H9 (cell line): ENCODE data around the gene SELPLG. TPM values are rescaled to one million over a fixed set of nuclear protein-coding genes. Genes with fewer than 3 reads are reported as not detected.
A peak's percentile ranks its signal among the peaks of the same experiment; 100 is the strongest.

Experiments used
- DNase-seq: peaks from one replicate; pipeline ENCODE4 v3.0.0-alpha.2; 2017
- H2AFZ ChIP-seq: one replicate; pipeline ENCODE4 v1.6.1; 2013; ENCODE audit warnings: mild to moderate bottlenecking, low read length, control low read depth, moderate library complexity
- H2AK5ac ChIP-seq: 2 replicates; pipeline ENCODE4 v1.6.1; 2013; ENCODE audit warnings: low read length, control low read depth, mixed read lengths; ENCODE audit not compliant: insufficient read length
- H2BK120ac ChIP-seq: one replicate; pipeline ENCODE4 v1.6.1; 2013; ENCODE audit warnings: low read depth, mild to moderate bottlenecking, low read length, control low read depth, inconsistent platforms; ENCODE audit not compliant: poor library complexity, severe bottlenecking
- H2BK12ac ChIP-seq: 2 replicates; pipeline ENCODE4 v1.6.1; 2013; ENCODE audit warnings: low read length, control low read depth, mixed read lengths, low read depth; ENCODE audit not compliant: insufficient read length
- H2BK15ac ChIP-seq: 2 replicates; pipeline ENCODE4 v1.6.1; 2013; ENCODE audit warnings: low read depth, low read length, control low read depth
- H2BK20ac ChIP-seq: one replicate; pipeline ENCODE4 v1.6.1; 2013; ENCODE audit warnings: low read depth, mild to moderate bottlenecking, low read length, control low read depth, inconsistent platforms; ENCODE audit not compliant: poor library complexity, severe bottlenecking
- H2BK5ac ChIP-seq: 2 replicates; pipeline ENCODE4 v1.6.1; 2013; ENCODE audit warnings: low read length, control low read depth, mixed read lengths; ENCODE audit not compliant: insufficient read length
- H3K14ac ChIP-seq: 2 replicates; pipeline ENCODE4 v1.6.1; 2013; ENCODE audit warnings: low read length, control low read depth; ENCODE audit not compliant: insufficient read depth
- H3K18ac ChIP-seq: 2 replicates; pipeline ENCODE4 v1.6.1; 2013; ENCODE audit warnings: low read depth, mild to moderate bottlenecking, mixed read lengths, low read length, control low read depth; ENCODE audit not compliant: insufficient read length
- H3K23ac ChIP-seq: 2 replicates; pipeline ENCODE4 v1.6.1; 2013; ENCODE audit warnings: low read length, control low read depth, mixed read lengths, low read depth; ENCODE audit not compliant: insufficient read length
- H3K23me2 ChIP-seq: 2 replicates; pipeline ENCODE4 v1.6.1; 2013; ENCODE audit warnings: low read depth, mild to moderate bottlenecking, mixed read lengths, low read length, control low read depth; ENCODE audit not compliant: insufficient read length, poor library complexity, severe bottlenecking
- H3K27ac ChIP-seq: 2 replicates; pipeline ENCODE4 v1.5.1; 2013; ENCODE audit warnings: low read length, control low read depth, mixed read lengths, low read depth; ENCODE audit not compliant: insufficient read length
- H3K27me3 ChIP-seq: 2 replicates; pipeline ENCODE4 v1.6.1; 2013; ENCODE audit warnings: low read length, control low read depth, inconsistent platforms; ENCODE audit not compliant: insufficient read depth
- H3K4ac ChIP-seq: 2 replicates; pipeline ENCODE4 v1.6.1; 2013; ENCODE audit warnings: low read depth, mild to moderate bottlenecking, control low read depth, inconsistent platforms, low read length, moderate library complexity
- H3K4me1 ChIP-seq: 2 replicates; pipeline ENCODE4 v1.6.1; 2013; ENCODE audit warnings: low read length, control low read depth, inconsistent platforms; ENCODE audit not compliant: insufficient read depth
- H3K4me2 ChIP-seq: 2 replicates; pipeline ENCODE4 v1.6.1; 2013; ENCODE audit warnings: low read length, control low read depth, mixed read lengths; ENCODE audit not compliant: insufficient read length, insufficient read depth
- H3K56ac ChIP-seq: 2 replicates; pipeline ENCODE4 v1.6.1; 2013; ENCODE audit warnings: low read depth, mild to moderate bottlenecking, mixed read lengths, low read length, control low read depth; ENCODE audit not compliant: insufficient read length
- H3K79me1 ChIP-seq: 2 replicates; pipeline ENCODE4 v1.6.1; 2013; ENCODE audit warnings: low read depth, mild to moderate bottlenecking, moderate library complexity, low read length, control low read depth, inconsistent platforms; ENCODE audit not compliant: insufficient read depth, poor library complexity, severe bottlenecking
- H3K79me2 ChIP-seq: 2 replicates; pipeline ENCODE4 v1.6.1; 2013; ENCODE audit warnings: low read length, control low read depth, inconsistent platforms; ENCODE audit not compliant: insufficient read depth
- H3K9ac ChIP-seq: 2 replicates; pipeline ENCODE4 v1.6.1; 2013; ENCODE audit warnings: low read length, control low read depth, mixed read lengths; ENCODE audit not compliant: insufficient read length; ENCODE audit errors: extremely low read depth
- H3K9me3 ChIP-seq: one replicate; pipeline ENCODE4 v1.6.1; 2013; ENCODE audit warnings: low read depth, low read length, inconsistent platforms; ENCODE audit not compliant: control insufficient read depth
- H3T11ph ChIP-seq: one replicate; pipeline ENCODE4 v1.6.1; 2013; ENCODE audit warnings: mild to moderate bottlenecking, low read length, control low read depth, inconsistent platforms
- H4K20me1 ChIP-seq: one replicate; pipeline ENCODE4 v1.6.1; 2013; ENCODE audit not compliant: control insufficient read depth, insufficient read length, insufficient read depth
- H4K5ac ChIP-seq: 2 replicates; pipeline ENCODE4 v1.6.1; 2013; ENCODE audit warnings: low read depth, mild to moderate bottlenecking, mixed read lengths, low read length, control low read depth; ENCODE audit not compliant: insufficient read length
- H4K8ac ChIP-seq: replicated peaks from 2 replicates; pipeline ENCODE4 v1.6.1; 2013; ENCODE audit warnings: low read length, control low read depth, mixed read lengths, low read depth; ENCODE audit not compliant: insufficient read length
- H4K91ac ChIP-seq: 2 replicates; pipeline ENCODE4 v1.6.1; 2013; ENCODE audit warnings: low read depth, mild to moderate bottlenecking, moderate library complexity, mixed read lengths, low read length, control low read depth; ENCODE audit not compliant: insufficient read length
- H3K27ac Mint-ChIP-seq, 3 experiments: 2 replicates in 2 of 3; 3 replicates in 1 of 3; pipeline ENCODE4 v1.8.0; 2020 to 2021; ENCODE audit warnings: mixed read lengths in 3 of 3, mild to moderate bottlenecking in 1 of 3, moderate library complexity in 1 of 3
- H3K27me3 Mint-ChIP-seq: 2 replicates; pipeline ENCODE4 v1.8.0; 2021; ENCODE audit warnings: low read depth, mild to moderate bottlenecking, moderate library complexity, mixed read lengths
- H3K36me3 Mint-ChIP-seq, 3 experiments: 2 replicates in 2 of 3; 3 replicates in 1 of 3; pipeline ENCODE4 v1.8.0; 2020 to 2021; ENCODE audit warnings: low read depth in 3 of 3, mixed read lengths in 3 of 3; ENCODE audit not compliant: insufficient read depth in 1 of 3
- H3K4me1 Mint-ChIP-seq, 2 experiments: 2 replicates each; pipeline ENCODE4 v1.8.0; 2020; ENCODE audit warnings: mixed read lengths in 2 of 2
- H3K4me3 Mint-ChIP-seq, 2 experiments: 2 replicates in 1 of 2; 3 replicates in 1 of 2; pipeline ENCODE4 v1.8.0; 2020 to 2021; ENCODE audit warnings: mild to moderate bottlenecking in 2 of 2, mixed read lengths in 2 of 2, moderate library complexity in 1 of 2
- H3K9me3 Mint-ChIP-seq, 2 experiments: 2 replicates in 1 of 2; 3 replicates in 1 of 2; pipeline ENCODE4 v1.8.0; 2020; ENCODE audit warnings: mild to moderate bottlenecking in 2 of 2, mixed read lengths in 2 of 2, moderate library complexity in 1 of 2
- CTCF ChIP-seq: fragments of 200-600 bp; sonication (generic); conservative IDR thresholded peaks from 3 replicates; pipeline ENCODE4 v1.8.0; 2021; ENCODE audit warnings: antibody characterized with exemption, mild to moderate bottlenecking
- WGBS: extraction: QIAGEN DNeasy Blood & Tissue Kit; methylation state at CpG from one replicate; pipeline ENCODE4 v1.1.7; 2013; ENCODE audit warnings: missing lambda C conversion rate, low lambda C conversion rate, mixed read lengths; ENCODE audit not compliant: insufficient read length; ENCODE audit errors: extremely low coverage; 5-methylcytosine and 5-hydroxymethylcytosine counted together
- total RNA-seq: library from RNA; stranded (reverse); gene quantifications from 2 replicates; pipeline ENCODE4 v1.2.1, GENCODE V29; 2021

Gene SELPLG
- total RNA-seq, 1 experiment from 2014 or later = 0.15 TPM

- Histone ChIP-seq H2BK5ac (no peak overlapping the region), H2BK20ac (no peak overlapping the region), H2AFZ (no peak overlapping the region), H3K9ac (no peak overlapping the region), H2BK12ac (no peak overlapping the region), H3K4me1 (no peaks in the 10 kb centered on the region), H3K79me1 (no peaks in the 10 kb centered on the region), H3K18ac (no peak overlapping the region), H3K14ac (no peak overlapping the region), H2BK15ac (no peak overlapping the region), H3K27me3 (no peaks in the 10 kb centered on the region), H3K56ac (no peak overlapping the region), H3K4me2 (no peak overlapping the region), H4K5ac (no peak overlapping the region), H3K27ac (no peak overlapping the region), H2BK120ac (no peak overlapping the region), H2AK5ac (no peak overlapping the region), H4K20me1 (peaks cover 4% of the 10 kb centered on the region), H3K4ac (no peak overlapping the region), H4K91ac (no peak overlapping the region), H3K23ac (no peak overlapping the region), H4K8ac (no peak overlapping the region), H3K9me3 (no peaks in the 10 kb centered on the region), H3K79me2 (no peaks in the 10 kb centered on the region), H3T11ph (no peak overlapping the region), H3K23me2 (no peaks in the 10 kb centered on the region)
- Mint-ChIP-seq H3K27ac (0 out of 7 replicates have a peak overlapping the region, but pooled peaks of 1 of the 3 experiments have one; percentile 1), H3K4me3 (no peak overlapping the region), H3K4me1 (peaks cover 29 to 36% of the 10 kb centered on the region in 2 experiments), H3K9me3 (peaks cover 4 to 5% of the 10 kb centered on the region in 2 experiments; a peak in 1 of 5 replicates), H3K36me3 (no peaks in the 10 kb centered on the region), H3K27me3 (no peaks in the 10 kb centered on the region; the same call in 1 of the 2 replicates)
- no peak for TF ChIP-seq CTCF
- WGBS = 100% methylated on average over 1 of the region's 2 CpGs
- no peak for DNase-seq
These were observed 17.3 kb downstream of the SELPLG start for GRCh38 chr12:108616359-108616758.
